ENCODE data around the gene VWF.
"Not testable (repeated sequence)": the region's sequence is repeated elsewhere in the genome, so short reads cannot be mapped to it uniquely, and the experiment has no call there.

Gene VWF

DNA sequence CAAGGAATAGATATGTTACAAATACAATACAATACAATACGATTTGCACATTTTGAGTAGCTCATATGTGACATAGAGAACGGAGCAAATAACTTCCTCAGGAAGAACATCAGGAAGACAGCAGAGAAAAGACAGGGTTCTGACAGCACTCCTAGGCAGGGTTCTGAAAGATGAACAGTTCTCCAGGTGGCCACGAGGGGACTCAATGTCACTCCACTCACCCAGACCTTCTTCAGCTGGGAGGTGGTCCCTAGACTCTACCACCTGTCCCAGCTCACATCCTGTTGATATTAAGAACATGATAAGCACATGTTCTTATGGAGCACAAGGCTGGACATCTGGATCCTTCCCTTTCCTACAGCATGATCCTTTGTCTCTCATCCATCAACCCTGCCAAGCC lies 109.2 kb downstream of the VWF start:
- H3K9ac ChIP-seq (ENCODE audit: low read length); H3K27ac ChIP-seq (ENCODE audit: low read depth, low read length); H3K4me1 ChIP-seq (ENCODE audit: control insufficient read depth, insufficient read depth, low read length); H3K36me3 ChIP-seq (ENCODE audit: control insufficient read depth, insufficient read depth, low read length); H3K9me3 ChIP-seq (ENCODE audit: control insufficient read depth, insufficient read depth, low read depth, low read length); H3K4me3 ChIP-seq (ENCODE audit: low read depth, low read length); H3K27me3 ChIP-seq (ENCODE audit: control insufficient read depth, insufficient read depth, low read length): not testable (repeated sequence)

GRCh38 chr12:6010631-6011350 lies 113.7 kb downstream of the VWF start:
- not testable (repeated sequence) for H3K9me3 ChIP-seq (ENCODE audit: control insufficient read depth, insufficient read depth, low read depth, low read length); H3K27ac ChIP-seq (ENCODE audit: low read depth, low read length); H3K4me3 ChIP-seq (ENCODE audit: low read depth, low read length); H3K27me3 ChIP-seq (ENCODE audit: control insufficient read depth, insufficient read depth, low read length); H3K4me1 ChIP-seq (ENCODE audit: control insufficient read depth, insufficient read depth, low read length); H3K9ac ChIP-seq (ENCODE audit: low read length); H3K36me3 ChIP-seq (ENCODE audit: control insufficient read depth, insufficient read depth, low read length)

DNA sequence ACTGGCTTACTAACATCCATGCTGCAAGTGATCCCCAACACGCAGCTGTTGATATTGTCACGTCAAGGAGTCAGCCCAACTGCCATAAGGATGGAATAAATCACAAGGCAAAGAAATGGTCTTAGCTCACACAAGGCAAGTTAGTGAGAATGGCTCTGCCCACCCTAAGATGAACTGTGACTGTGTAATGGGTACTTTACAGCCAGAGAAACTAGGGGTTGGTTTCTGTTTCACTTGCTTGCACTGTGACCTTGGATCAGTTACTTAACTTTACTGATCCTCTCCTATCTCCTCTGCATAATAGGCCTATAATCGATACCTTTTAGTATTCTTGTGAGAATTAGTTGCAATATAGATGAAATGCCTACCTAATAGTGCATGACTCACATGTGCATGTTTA lies 127.2 kb downstream of the VWF start:
- H3K4me3 ChIP-seq (ENCODE audit: low read depth, low read length): no peak overlapping the region
- H3K9ac ChIP-seq (ENCODE audit: low read length): no peak overlapping the region
- no peaks in the 10 kb centered on the region for H3K27me3 ChIP-seq (ENCODE audit: control insufficient read depth, insufficient read depth, low read length)
- no peaks in the 10 kb centered on the region for H3K36me3 ChIP-seq (ENCODE audit: control insufficient read depth, insufficient read depth, low read length)
- H3K27ac ChIP-seq (ENCODE audit: low read depth, low read length): no peak overlapping the region
- no peaks in the 10 kb centered on the region for H3K9me3 ChIP-seq (ENCODE audit: control insufficient read depth, insufficient read depth, low read depth, low read length)
- no peaks in the 10 kb centered on the region for H3K4me1 ChIP-seq (ENCODE audit: control insufficient read depth, insufficient read depth, low read length)

GRCh38 chr12:5996459-5996858 lies 128.0 kb downstream of the VWF start:
- H3K4me1 ChIP-seq (ENCODE audit: control insufficient read depth, insufficient read depth, low read length): no peaks in the 10 kb centered on the region
- H3K4me3 ChIP-seq (ENCODE audit: low read depth, low read length): no peak overlapping the region
- H3K36me3 ChIP-seq (ENCODE audit: control insufficient read depth, insufficient read depth, low read length): no peaks in the 10 kb centered on the region
- no peaks in the 10 kb centered on the region for H3K9me3 ChIP-seq (ENCODE audit: control insufficient read depth, insufficient read depth, low read depth, low read length)
- H3K27me3 ChIP-seq (ENCODE audit: control insufficient read depth, insufficient read depth, low read length): no peaks in the 10 kb centered on the region
- H3K9ac ChIP-seq (ENCODE audit: low read length): no peak overlapping the region
- no peak overlapping the region for H3K27ac ChIP-seq (ENCODE audit: low read depth, low read length)

GRCh38 chr12:5989621-5990020 lies 134.8 kb downstream of the VWF start:
- no peaks in the 10 kb centered on the region for H3K9me3 ChIP-seq (ENCODE audit: control insufficient read depth, insufficient read depth, low read depth, low read length)
- no peaks in the 10 kb centered on the region for H3K36me3 ChIP-seq (ENCODE audit: control insufficient read depth, insufficient read depth, low read length)
- no peaks in the 10 kb centered on the region for H3K27me3 ChIP-seq (ENCODE audit: control insufficient read depth, insufficient read depth, low read length)
- H3K9ac ChIP-seq (ENCODE audit: low read length): no peak overlapping the region
- H3K27ac ChIP-seq (ENCODE audit: low read depth, low read length): no peak overlapping the region
- H3K4me3 ChIP-seq (ENCODE audit: low read depth, low read length): no peak overlapping the region
- H3K4me1 ChIP-seq (ENCODE audit: control insufficient read depth, insufficient read depth, low read length): peaks cover 15% of the 10 kb centered on the region

GRCh38 chr12:5988659-5989116 lies 135.8 kb downstream of the VWF start:
- no peak overlapping the region for H3K4me3 ChIP-seq (ENCODE audit: low read depth, low read length)
- H3K4me1 ChIP-seq (ENCODE audit: control insufficient read depth, insufficient read depth, low read length): peaks cover 15% of the 10 kb centered on the region
- no peak overlapping the region for H3K9ac ChIP-seq (ENCODE audit: low read length)
- no peaks in the 10 kb centered on the region for H3K27me3 ChIP-seq (ENCODE audit: control insufficient read depth, insufficient read depth, low read length)
- H3K9me3 ChIP-seq (ENCODE audit: control insufficient read depth, insufficient read depth, low read depth, low read length): no peaks in the 10 kb centered on the region
- no peak overlapping the region for H3K27ac ChIP-seq (ENCODE audit: low read depth, low read length)
- no peaks in the 10 kb centered on the region for H3K36me3 ChIP-seq (ENCODE audit: control insufficient read depth, insufficient read depth, low read length)

GRCh38 chr12:5988088-5988487 lies 136.4 kb downstream of the VWF start:
- H3K9me3 ChIP-seq (ENCODE audit: control insufficient read depth, insufficient read depth, low read depth, low read length): no peaks in the 10 kb centered on the region
- H3K4me1 ChIP-seq (ENCODE audit: control insufficient read depth, insufficient read depth, low read length): peaks cover 15% of the 10 kb centered on the region
- H3K27ac ChIP-seq (ENCODE audit: low read depth, low read length): no peak overlapping the region
- no peak overlapping the region for H3K4me3 ChIP-seq (ENCODE audit: low read depth, low read length)
- H3K27me3 ChIP-seq (ENCODE audit: control insufficient read depth, insufficient read depth, low read length): no peaks in the 10 kb centered on the region
- no peaks in the 10 kb centered on the region for H3K36me3 ChIP-seq (ENCODE audit: control insufficient read depth, insufficient read depth, low read length)
- no peak overlapping the region for H3K9ac ChIP-seq (ENCODE audit: low read length)

DNA sequence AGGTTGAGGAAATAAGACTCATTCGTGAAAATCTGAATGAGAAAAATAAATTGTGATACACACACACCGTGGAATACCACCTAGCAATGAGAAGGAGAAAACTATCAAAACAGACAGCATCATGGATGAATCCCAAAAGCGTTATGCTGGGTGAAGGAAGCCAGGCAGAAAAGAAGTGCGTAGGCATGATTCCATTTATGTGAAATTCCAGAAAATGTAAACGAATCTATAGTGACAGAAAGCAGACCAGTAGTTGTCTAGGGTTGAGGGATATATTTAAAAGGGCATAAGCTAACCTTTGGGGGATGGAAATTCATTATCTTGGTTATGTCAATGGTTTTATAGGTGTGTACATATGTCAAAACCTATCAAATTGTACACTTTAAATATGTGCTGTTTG lies 136.9 kb downstream of the VWF start:
- H3K27me3 ChIP-seq (ENCODE audit: control insufficient read depth, insufficient read depth, low read length): no peaks in the 10 kb centered on the region
- H3K4me3 ChIP-seq (ENCODE audit: low read depth, low read length): no peak overlapping the region
- no peaks in the 10 kb centered on the region for H3K36me3 ChIP-seq (ENCODE audit: control insufficient read depth, insufficient read depth, low read length)
- H3K27ac ChIP-seq (ENCODE audit: low read depth, low read length): no peak overlapping the region
- no peaks in the 10 kb centered on the region for H3K9me3 ChIP-seq (ENCODE audit: control insufficient read depth, insufficient read depth, low read depth, low read length)
- H3K4me1 ChIP-seq (ENCODE audit: control insufficient read depth, insufficient read depth, low read length): peaks cover 15% of the 10 kb centered on the region
- no peak overlapping the region for H3K9ac ChIP-seq (ENCODE audit: low read length)

- no peaks in the 10 kb centered on the region for H3K27me3 ChIP-seq (ENCODE audit: control insufficient read depth, insufficient read depth, low read length)
Measured at GRCh38 chr12:5985471-5985870, 139.0 kb downstream of the VWF start.

GRCh38 chr12:5984873-5985272 lies 139.6 kb downstream of the VWF start:
- H3K4me3 ChIP-seq (ENCODE audit: low read depth, low read length): no peak overlapping the region
- peaks cover 15% of the 10 kb centered on the region for H3K4me1 ChIP-seq (ENCODE audit: control insufficient read depth, insufficient read depth, low read length)
- no peaks in the 10 kb centered on the region for H3K27me3 ChIP-seq (ENCODE audit: control insufficient read depth, insufficient read depth, low read length)
- H3K9me3 ChIP-seq (ENCODE audit: control insufficient read depth, insufficient read depth, low read depth, low read length): 0 out of 2 replicates have a peak, but pooled peaks cover 3% of the 10 kb centered on the region
- H3K36me3 ChIP-seq (ENCODE audit: control insufficient read depth, insufficient read depth, low read length): no peaks in the 10 kb centered on the region
- no peak overlapping the region for H3K27ac ChIP-seq (ENCODE audit: low read depth, low read length)
- no peak overlapping the region for H3K9ac ChIP-seq (ENCODE audit: low read length)

More at GRCh38 chr12:5985471-5985870, 139.0 kb downstream of the VWF start:
- H3K9me3 ChIP-seq (ENCODE audit: control insufficient read depth, insufficient read depth, low read depth, low read length): 0 out of 2 replicates have a peak, but pooled peaks cover 1% of the 10 kb centered on the region
- no peak overlapping the region for H3K27ac ChIP-seq (ENCODE audit: low read depth, low read length)
- no peak overlapping the region for H3K4me3 ChIP-seq (ENCODE audit: low read depth, low read length)
- peaks cover 15% of the 10 kb centered on the region for H3K4me1 ChIP-seq (ENCODE audit: control insufficient read depth, insufficient read depth, low read length)
- no peak overlapping the region for H3K9ac ChIP-seq (ENCODE audit: low read length)
- H3K36me3 ChIP-seq (ENCODE audit: control insufficient read depth, insufficient read depth, low read length): no peaks in the 10 kb centered on the region

- Histone ChIP-seq H3K9ac (ENCODE audit: low read length) (no peak overlapping the region), H3K9me3 (ENCODE audit: control insufficient read depth, insufficient read depth, low read depth, low read length) (0 out of 2 replicates have a peak, but pooled peaks cover 3% of the 10 kb centered on the region), H3K36me3 (ENCODE audit: control insufficient read depth, insufficient read depth, low read length) (no peaks in the 10 kb centered on the region), H3K4me1 (ENCODE audit: control insufficient read depth, insufficient read depth, low read length) (no peaks in the 10 kb centered on the region; the same call in 1 of the 2 replicates), H3K27me3 (ENCODE audit: control insufficient read depth, insufficient read depth, low read length) (no peaks in the 10 kb centered on the region), H3K4me3 (ENCODE audit: low read depth, low read length) (no peak overlapping the region), H3K27ac (ENCODE audit: low read depth, low read length) (no peak overlapping the region)
Measured at GRCh38 chr12:5982106-5982505, 142.4 kb downstream of the VWF start.
